Raji (cell line): ENCODE results near the gene HMCN1.

Experiments
- POLR2A ChIP-seq: IDR thresholded peaks from 2 replicates; pipeline ENCODE4 v1.6.1; 2011; ENCODE audit warnings: low read depth, low read length, control low read depth; ENCODE audit not compliant: insufficient read depth

Gene HMCN1

GRCh38 chr1:186073697-186074096 lies 339.5 kb downstream of the HMCN1 start:
- TF ChIP-seq POLR2A: no peak

DNA sequence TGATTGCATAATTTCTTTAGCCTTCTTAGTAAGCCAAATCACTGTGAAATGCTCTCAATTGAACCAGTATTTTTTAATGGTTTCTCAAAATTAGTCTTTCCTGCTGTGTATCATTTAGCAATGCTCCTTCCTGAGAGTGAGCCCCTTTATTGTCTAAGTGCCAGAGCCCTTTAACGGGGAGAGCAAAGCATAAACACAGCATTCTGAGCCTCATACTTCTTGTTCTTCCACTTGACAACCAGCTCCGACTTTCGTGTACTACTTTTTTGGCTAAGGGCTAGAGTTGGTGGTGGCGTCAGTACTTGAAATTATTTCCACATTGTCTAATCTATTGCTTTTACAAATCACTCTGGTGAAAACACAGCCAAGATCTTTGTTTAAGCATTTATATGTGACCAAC lies 341.8 kb downstream of the HMCN1 start:
- no peak for TF ChIP-seq POLR2A

DNA sequence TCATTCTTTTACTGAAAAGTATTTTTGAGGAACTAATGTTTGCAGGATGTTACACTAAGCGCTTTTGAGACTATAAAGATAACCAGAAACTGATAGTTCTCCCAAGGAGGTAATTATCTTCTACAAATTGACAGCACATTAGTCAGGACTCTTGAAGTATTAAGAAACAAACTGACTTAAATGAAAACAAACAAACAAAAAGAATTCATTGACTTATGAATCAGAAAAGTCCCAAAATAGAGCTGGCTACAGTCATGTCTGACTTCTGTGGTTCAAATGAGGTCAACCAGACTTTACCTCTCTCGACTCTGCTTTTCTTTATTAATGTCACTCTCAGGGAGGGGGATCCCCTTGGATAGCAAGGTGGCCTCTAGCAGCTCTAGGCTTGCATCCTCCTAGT lies 344.1 kb downstream of the HMCN1 start:
- TF ChIP-seq POLR2A: no peak

GRCh38 chr1:186079084-186079684 lies 345.0 kb downstream of the HMCN1 start:
- no peak for TF ChIP-seq POLR2A

GRCh38 chr1:186082235-186082937 lies 348.2 kb downstream of the HMCN1 start:
- TF ChIP-seq POLR2A: no peak

GRCh38 chr1:186086583-186086982 lies 352.4 kb downstream of the HMCN1 start:
- TF ChIP-seq POLR2A: no peak

GRCh38 chr1:186089940-186090339 lies 355.7 kb downstream of the HMCN1 start:
- TF ChIP-seq POLR2A: no peak

GRCh38 chr1:186091222-186091720 lies 357.1 kb downstream of the HMCN1 start:
- no peak for TF ChIP-seq POLR2A

GRCh38 chr1:186093437-186093836 lies 359.2 kb downstream of the HMCN1 start:
- no peak for TF ChIP-seq POLR2A

DNA sequence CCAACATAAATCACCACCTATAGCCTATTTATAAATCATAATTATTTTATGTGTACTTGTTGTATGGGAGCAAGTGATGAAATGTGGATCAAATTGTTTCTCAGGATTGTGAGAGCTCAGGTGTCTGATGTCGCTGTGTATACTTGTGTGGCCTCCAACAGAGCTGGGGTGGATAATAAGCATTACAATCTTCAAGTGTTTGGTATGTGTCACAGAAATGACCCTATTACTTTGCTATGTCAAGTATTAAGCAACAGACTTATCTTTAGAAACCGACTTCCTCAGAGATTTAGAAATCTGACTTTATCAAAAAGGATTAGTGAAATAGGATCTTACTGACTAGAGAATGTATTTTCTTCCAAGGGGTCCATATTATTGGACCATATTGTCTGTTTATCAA lies 360.0 kb downstream of the HMCN1 start:
- TF ChIP-seq POLR2A: no peak

GRCh38 chr1:186099336-186100104 lies 365.3 kb downstream of the HMCN1 start:
- no peak for TF ChIP-seq POLR2A

DNA sequence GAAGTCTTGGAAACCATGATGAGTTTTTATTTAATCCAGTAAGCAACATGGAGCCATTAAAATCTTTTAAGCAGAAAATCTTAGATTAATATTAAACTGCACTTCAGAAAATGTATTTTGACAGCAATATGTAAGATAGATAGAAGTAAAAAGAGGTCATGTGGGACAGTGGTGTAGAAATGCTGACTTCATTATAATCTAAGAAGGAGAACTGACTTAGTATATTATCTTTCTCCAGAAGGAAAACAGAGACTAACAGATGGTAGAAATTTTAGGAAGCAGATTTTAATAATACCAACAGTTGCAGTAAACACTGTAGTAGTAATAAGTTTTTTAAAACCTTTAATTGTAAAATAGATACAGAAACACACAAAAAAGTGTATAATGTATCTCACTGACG lies 367.9 kb downstream of the HMCN1 start:
- no peak for TF ChIP-seq POLR2A

GRCh38 chr1:186102547-186103148 lies 368.5 kb downstream of the HMCN1 start:
- no peak for TF ChIP-seq POLR2A

DNA sequence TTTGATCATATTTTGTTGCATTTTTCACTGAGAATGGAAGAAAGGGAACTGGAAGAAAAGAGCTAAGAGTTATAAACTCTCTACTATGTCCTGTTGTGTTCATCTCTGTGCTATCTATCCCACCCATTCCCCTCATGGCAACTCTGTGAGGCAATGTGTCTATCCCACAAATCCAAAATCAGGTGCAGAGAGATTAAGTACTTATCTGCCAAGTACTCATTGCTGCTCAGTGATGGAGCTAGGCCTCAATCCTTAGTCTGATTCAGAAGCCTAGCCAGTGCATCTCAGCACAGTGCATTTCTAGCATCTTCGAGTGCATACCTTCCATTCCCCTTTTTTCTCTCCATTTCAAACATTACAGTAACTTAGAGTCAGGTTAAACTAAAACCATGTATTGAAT lies 370.3 kb downstream of the HMCN1 start:
- no peak for TF ChIP-seq POLR2A

GRCh38 chr1:186112280-186112679 lies 378.1 kb downstream of the HMCN1 start:
- no peak for TF ChIP-seq POLR2A
